Esophagus squamous epithelium (tissue), 4 donors: ENCODE results near the gene WFIKKN1.

ENCODE experiments used
- POLR2A ChIP-seq, 4 donors: fragments of 450-650 bp; IDR thresholded peaks; one replicate each; pipeline ENCODE4 v1.6.1; 2017; ENCODE audit warnings: antibody characterized with exemption in 4 of 4, mild to moderate bottlenecking in 4 of 4, moderate library complexity in 3 of 4
- TF ChIP-seq, protein P1 (sequence below), 6 experiments: fragments of 450-650 bp in 4 of 6; fragments of 200-600 bp in 2 of 6; sonication (generic) in 2 of 6; IDR thresholded peaks; one replicate each; pipeline ENCODE4 v1.5.1; 2016 to 2019; ENCODE audit warnings: antibody characterized with exemption in 6 of 6, mild to moderate bottlenecking in 4 of 6, moderate library complexity in 4 of 6

GRCh38 chr16:610513-611381 is 20.0 kb upstream of the WFIKKN1 start:
- TF ChIP-seq, protein P1, sequence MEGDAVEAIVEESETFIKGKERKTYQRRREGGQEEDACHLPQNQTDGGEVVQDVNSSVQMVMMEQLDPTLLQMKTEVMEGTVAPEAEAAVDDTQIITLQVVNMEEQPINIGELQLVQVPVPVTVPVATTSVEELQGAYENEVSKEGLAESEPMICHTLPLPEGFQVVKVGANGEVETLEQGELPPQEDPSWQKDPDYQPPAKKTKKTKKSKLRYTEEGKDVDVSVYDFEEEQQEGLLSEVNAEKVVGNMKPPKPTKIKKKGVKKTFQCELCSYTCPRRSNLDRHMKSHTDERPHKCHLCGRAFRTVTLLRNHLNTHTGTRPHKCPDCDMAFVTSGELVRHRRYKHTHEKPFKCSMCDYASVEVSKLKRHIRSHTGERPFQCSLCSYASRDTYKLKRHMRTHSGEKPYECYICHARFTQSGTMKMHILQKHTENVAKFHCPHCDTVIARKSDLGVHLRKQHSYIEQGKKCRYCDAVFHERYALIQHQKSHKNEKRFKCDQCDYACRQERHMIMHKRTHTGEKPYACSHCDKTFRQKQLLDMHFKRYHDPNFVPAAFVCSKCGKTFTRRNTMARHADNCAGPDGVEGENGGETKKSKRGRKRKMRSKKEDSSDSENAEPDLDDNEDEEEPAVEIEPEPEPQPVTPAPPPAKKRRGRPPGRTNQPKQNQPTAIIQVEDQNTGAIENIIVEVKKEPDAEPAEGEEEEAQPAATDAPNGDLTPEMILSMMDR (IDR thresholded peaks at IDR 0.05), result peak; percentile 62 to 86 (median 71)
- TF ChIP-seq POLR2A (IDR thresholded peaks at IDR 0.05), result no peak
